DND-41 (cell line): ENCODE measurements around the gene EGFL6.

Source experiments
- ATAC-seq: fragments of 200-7000 bp; cut with Tn5 transposase; 3 replicates; pipeline ENCODE4 v1.9.1; 2021; ENCODE audit warnings: low read depth; ENCODE audit not compliant: insufficient read depth
- DNase-seq: peaks from one replicate; pipeline ENCODE4 v3.0.0-alpha.2; 2020
- H2AFZ ChIP-seq: 2 replicates; pipeline ENCODE4 v1.6.0; 2012; ENCODE audit warnings: low read depth, low read length
- H3K27ac ChIP-seq: 2 replicates; pipeline ENCODE4 v1.5.1; 2012; ENCODE audit warnings: low read length, inconsistent platforms
- H3K27me3 ChIP-seq: fragments of 200-600 bp; sonication (generic); 2 replicates; pipeline ENCODE4 v1.6.0; 2012; ENCODE audit warnings: low read length, mild to moderate bottlenecking, inconsistent platforms; ENCODE audit not compliant: insufficient read depth, poor library complexity
- H3K36me3 ChIP-seq: 2 replicates; pipeline ENCODE4 v1.5.1; 2012; ENCODE audit warnings: low read length, inconsistent platforms; ENCODE audit not compliant: insufficient read depth
- H3K4me1 ChIP-seq: 2 replicates; pipeline ENCODE4 v1.5.1; 2012; ENCODE audit warnings: mild to moderate bottlenecking, low read length; ENCODE audit not compliant: insufficient read depth
- H3K4me2 ChIP-seq: 2 replicates; pipeline ENCODE4 v1.6.0; 2012; ENCODE audit warnings: mild to moderate bottlenecking, moderate library complexity, low read length, inconsistent platforms; ENCODE audit not compliant: insufficient read depth
- H3K4me3 ChIP-seq, 2 experiments: fragments of 200-600 bp in 1 of 2; shearing (Covaris generic) in 1 of 2; 2 replicates each; pipeline ENCODE4 v1.5.1; 2012 to 2016; ENCODE audit warnings: inconsistent platforms in 2 of 2, low read length in 2 of 2, mild to moderate bottlenecking in 2 of 2, low read depth in 1 of 2, moderate library complexity in 1 of 2
- H3K79me2 ChIP-seq: 2 replicates; pipeline ENCODE4 v1.6.0; 2012; ENCODE audit warnings: low read length, inconsistent platforms; ENCODE audit not compliant: insufficient read depth
- H3K9ac ChIP-seq: 2 replicates; pipeline ENCODE4 v1.6.0; 2012; ENCODE audit warnings: low read depth, mild to moderate bottlenecking, inconsistent platforms, low read length, moderate library complexity
- H3K9me3 ChIP-seq: 2 replicates; pipeline ENCODE4 v1.5.1; 2012; ENCODE audit warnings: low read length, moderate library complexity, mild to moderate bottlenecking, inconsistent platforms; ENCODE audit not compliant: insufficient read depth, severe bottlenecking
- H4K20me1 ChIP-seq: 2 replicates; pipeline ENCODE4 v1.6.0; 2012; ENCODE audit warnings: low read length; ENCODE audit not compliant: insufficient read depth
- CTCF ChIP-seq: IDR thresholded peaks from 2 replicates; pipeline ENCODE4 v1.5.1; 2012; ENCODE audit warnings: borderline replicate concordance, low read length, moderate library complexity, mild to moderate bottlenecking; ENCODE audit not compliant: poor library complexity, severe bottlenecking; ENCODE audit errors: extremely low read depth
- EZH2 ChIP-seq: IDR thresholded peaks from 3 replicates; pipeline ENCODE4 v1.6.1; 2012; ENCODE audit warnings: borderline replicate concordance, low read depth, mild to moderate bottlenecking, moderate library complexity, low read length, inconsistent platforms; ENCODE audit not compliant: severe bottlenecking

Gene EGFL6

GRCh38 chrX:13662355-13662791 is 93.0 kb downstream of the EGFL6 start:
- H3K9ac ChIP-seq: no peak overlapping the region
- H3K4me2 ChIP-seq: no peak overlapping the region
- no peaks in the 10 kb centered on the region for H3K9me3 ChIP-seq
- peaks cover 13% of the 10 kb centered on the region for H3K36me3 ChIP-seq
- no peak overlapping the region for H3K27ac ChIP-seq
- H3K27me3 ChIP-seq: no peaks in the 10 kb centered on the region
- TF ChIP-seq EZH2: no peak
- TF ChIP-seq CTCF: no peak
- H3K4me1 ChIP-seq: peaks cover 4% of the 10 kb centered on the region; the same call in 1 of the 2 replicates
- no peaks in the 10 kb centered on the region for H3K79me2 ChIP-seq
- no peaks in the 10 kb centered on the region for H4K20me1 ChIP-seq
- no peak overlapping the region for H3K4me3 ChIP-seq
- DNase-seq: no peak
- ATAC-seq: no peak
- H2AFZ ChIP-seq: no peak overlapping the region

GRCh38 chrX:13664020-13664419 is 94.6 kb downstream of the EGFL6 start:
- H4K20me1 ChIP-seq: no peaks in the 10 kb centered on the region
- TF ChIP-seq CTCF: no peak
- no peak for TF ChIP-seq EZH2
- no peak overlapping the region for H3K9ac ChIP-seq
- H2AFZ ChIP-seq: no peak overlapping the region
- no peaks in the 10 kb centered on the region for H3K79me2 ChIP-seq
- no peaks in the 10 kb centered on the region for H3K9me3 ChIP-seq
- DNase-seq (no peak), ATAC-seq (no peak)
- no peak overlapping the region for H3K27ac ChIP-seq
- peaks cover 13% of the 10 kb centered on the region for H3K36me3 ChIP-seq
- no peaks in the 10 kb centered on the region for H3K27me3 ChIP-seq
- no peak overlapping the region for H3K4me3 ChIP-seq
- H3K4me2 ChIP-seq: no peak overlapping the region
- H3K4me1 ChIP-seq: 0 out of 2 replicates have a peak, but pooled peaks cover under 1% of the 10 kb centered on the region

- no peak for DNase-seq
- Histone ChIP-seq H3K79me2 (no peaks in the 10 kb centered on the region), H3K9ac (no peak overlapping the region), H4K20me1 (no peaks in the 10 kb centered on the region), H2AFZ (no peak overlapping the region), H3K4me2 (no peak overlapping the region), H3K4me1 (peaks cover 3% of the 10 kb centered on the region; the same call in 1 of the 2 replicates), H3K4me3 (no peak overlapping the region), H3K36me3 (peaks cover 11% of the 10 kb centered on the region), H3K27me3 (no peaks in the 10 kb centered on the region), H3K27ac (no peak overlapping the region), H3K9me3 (no peaks in the 10 kb centered on the region)
- TF ChIP-seq CTCF (no peak), EZH2 (no peak)
- no peak for ATAC-seq
These were observed 97.4 kb downstream of the EGFL6 start for GRCh38 chrX:13666836-13667235.

- Histone ChIP-seq H3K27me3 (no peaks in the 10 kb centered on the region), H3K79me2 (no peaks in the 10 kb centered on the region), H3K9me3 (no peaks in the 10 kb centered on the region), H3K4me1 (peaks cover 3% of the 10 kb centered on the region; the same call in 1 of the 2 replicates), H3K36me3 (peaks cover 5% of the 10 kb centered on the region; the same call in 1 of the 2 replicates), H3K4me2 (no peak overlapping the region), H3K4me3 (no peak overlapping the region), H2AFZ (no peak overlapping the region), H3K27ac (no peak overlapping the region), H4K20me1 (no peaks in the 10 kb centered on the region), H3K9ac (no peak overlapping the region)
- TF ChIP-seq CTCF (no peak), EZH2 (no peak)
- DNase-seq (no peak), ATAC-seq (no peak)
These were observed 98.5 kb downstream of the EGFL6 start for GRCh38 chrX:13667919-13668318.
